Neuronal stem cell (in vitro differentiated cells): ENCODE measurements around the gene TXNIP.

ENCODE experiments used
- DNase-seq: peaks from one replicate; pipeline ENCODE4 v3.0.0-alpha.2; 2013; ENCODE audit warnings: low spot score
- H2AFZ ChIP-seq: one replicate; pipeline ENCODE4 v1.6.1; 2013; ENCODE audit warnings: mild to moderate bottlenecking, low read length, inconsistent platforms
- H2AK5ac ChIP-seq: 2 replicates; pipeline ENCODE4 v1.6.1; 2013; ENCODE audit warnings: low read depth, mild to moderate bottlenecking, inconsistent platforms, low read length, moderate library complexity, mixed read lengths
- H2BK120ac ChIP-seq: 2 replicates; pipeline ENCODE4 v1.6.1; 2013; ENCODE audit warnings: low read depth, mild to moderate bottlenecking, inconsistent platforms, low read length, moderate library complexity, mixed read lengths
- H2BK12ac ChIP-seq: one replicate; pipeline ENCODE4 v1.6.1; 2013; ENCODE audit warnings: low read length, inconsistent platforms
- H2BK15ac ChIP-seq: 2 replicates; pipeline ENCODE4 v1.6.1; 2013; ENCODE audit warnings: mild to moderate bottlenecking, low read length, inconsistent platforms, mixed read lengths
- H2BK5ac ChIP-seq: one replicate; pipeline ENCODE4 v1.6.1; 2013; ENCODE audit warnings: inconsistent platforms, mild to moderate bottlenecking, low read length, moderate library complexity
- H3K14ac ChIP-seq: one replicate; pipeline ENCODE4 v1.6.1; 2013; ENCODE audit warnings: low read length, inconsistent platforms
- H3K18ac ChIP-seq: 2 replicates; pipeline ENCODE4 v1.6.1; 2013; ENCODE audit warnings: low read length, inconsistent platforms
- H3K23ac ChIP-seq: 2 replicates; pipeline ENCODE4 v1.6.1; 2013; ENCODE audit warnings: low read depth, mild to moderate bottlenecking, mixed read lengths, low read length, inconsistent platforms; ENCODE audit not compliant: poor library complexity
- H3K27ac ChIP-seq: replicated peaks from 3 replicates; pipeline ENCODE4 v1.5.1; 2013; ENCODE audit warnings: low read length, inconsistent platforms
- H3K27me3 ChIP-seq, 3 experiments: 2 replicates each; pipeline ENCODE4 v1.6.1; 2013; ENCODE audit warnings: low read length in 3 of 3, mild to moderate bottlenecking in 2 of 3, inconsistent platforms in 1 of 3, low read depth in 1 of 3, mixed read lengths in 1 of 3, moderate library complexity in 1 of 3; ENCODE audit not compliant: control insufficient read depth in 3 of 3, insufficient read depth in 3 of 3
- H3K36me3 ChIP-seq, 2 donors: replicated peaks in 1 of 2; 2 replicates each; pipeline ENCODE4 v1.6.1; 2013; ENCODE audit warnings: low read length in 2 of 2; ENCODE audit not compliant: control insufficient read depth in 2 of 2, insufficient read depth in 2 of 2
- H3K4ac ChIP-seq: 2 replicates; pipeline ENCODE4 v1.6.1; 2013; ENCODE audit warnings: inconsistent platforms, mild to moderate bottlenecking, low read length, moderate library complexity
- H3K4me1 ChIP-seq, 2 donors: 1 replicate in 1 of 2; 2 replicates in 1 of 2; pipeline ENCODE4 v1.6.1; 2013; ENCODE audit warnings: low read length in 2 of 2, low read depth in 1 of 2; ENCODE audit not compliant: control insufficient read depth in 2 of 2, insufficient read depth in 1 of 2
- H3K4me2 ChIP-seq: one replicate; pipeline ENCODE4 v1.6.1; 2013; ENCODE audit warnings: mild to moderate bottlenecking, low read length, inconsistent platforms; ENCODE audit not compliant: insufficient read depth, poor library complexity, severe bottlenecking
- H3K4me3 ChIP-seq, 2 donors: 2 replicates each; pipeline ENCODE4 v1.5.1; 2013; ENCODE audit warnings: low read length in 2 of 2, mild to moderate bottlenecking in 2 of 2, inconsistent platforms in 1 of 2, moderate library complexity in 1 of 2
- H3K79me1 ChIP-seq: one replicate; pipeline ENCODE4 v1.6.1; 2013; ENCODE audit warnings: low read depth, mild to moderate bottlenecking, inconsistent platforms, low read length, moderate library complexity
- H3K9ac ChIP-seq: one replicate; pipeline ENCODE4 v1.6.1; 2013; ENCODE audit warnings: mild to moderate bottlenecking, low read depth, low read length, inconsistent platforms; ENCODE audit not compliant: poor library complexity
- H3K9me3 ChIP-seq, 2 donors: replicated peaks in 1 of 2; 2 replicates each; pipeline versions ENCODE3 to v1.6.1; 2013; ENCODE audit warnings: low read length in 2 of 2, mild to moderate bottlenecking in 2 of 2, inconsistent platforms in 1 of 2, low read depth in 1 of 2, mixed read lengths in 1 of 2, moderate library complexity in 1 of 2; ENCODE audit not compliant: control insufficient read depth in 2 of 2, insufficient read depth in 1 of 2
- H4K8ac ChIP-seq: one replicate; pipeline ENCODE4 v1.6.1; 2013; ENCODE audit warnings: low read depth, mild to moderate bottlenecking, inconsistent platforms, low read length, moderate library complexity
- H4K91ac ChIP-seq: one replicate; pipeline ENCODE4 v1.6.1; 2013; ENCODE audit warnings: low read length, low read depth, mild to moderate bottlenecking, inconsistent platforms; ENCODE audit not compliant: poor library complexity
- WGBS, 2 donors: extraction: QIAGEN DNeasy Blood & Tissue Kit; methylation state at CpG; one replicate each; pipeline ENCODE4 v1.1.7; 2013; ENCODE audit warnings: missing lambda C conversion rate in 2 of 2, mixed read lengths in 1 of 2; ENCODE audit not compliant: insufficient read length in 2 of 2, insufficient replicate concordance in 1 of 2; ENCODE audit errors: extremely low coverage in 2 of 2; 5-methylcytosine and 5-hydroxymethylcytosine counted together

Gene TXNIP

GRCh38 chr1:145942871-145943270, 53.5 kb downstream of the TXNIP start:
- H3K27ac ChIP-seq, result no peak overlapping the region
- H3K18ac ChIP-seq, result no peak overlapping the region
- H2BK120ac ChIP-seq, result no peak overlapping the region
- no peak overlapping the region for H3K23ac ChIP-seq
- H3K4me2 ChIP-seq, result no peak overlapping the region
- H3K27me3 ChIP-seq, result no peaks in the 10 kb centered on the region
- WGBS, 2 donors, result no CpG with 5 or more reads among the region's 6 CpGs
- H4K91ac ChIP-seq, result no peak overlapping the region
- H2AK5ac ChIP-seq, result no peak overlapping the region
- no peak overlapping the region for H2BK12ac ChIP-seq
- no peak for DNase-seq
- H2BK15ac ChIP-seq, result no peak overlapping the region
- H4K8ac ChIP-seq, result no peak overlapping the region
- H3K36me3 ChIP-seq, result peaks cover 0 to 58% of the 10 kb centered on the region in 2 donors
- no peak overlapping the region for H3K14ac ChIP-seq
- no peaks in the 10 kb centered on the region for H3K4me1 ChIP-seq
- H3K9ac ChIP-seq, result no peak overlapping the region
- no peak overlapping the region for H2AFZ ChIP-seq
- H3K4ac ChIP-seq, result no peak overlapping the region
- H3K79me1 ChIP-seq, result no peaks in the 10 kb centered on the region
- no peak overlapping the region for H3K4me3 ChIP-seq
- H3K9me3 ChIP-seq, result no peaks in the 10 kb centered on the region
- no peak overlapping the region for H2BK5ac ChIP-seq
